Stimulated activated CD4-positive, alpha-beta T cell treated with anti-CD3 and anti-CD28 coated beads, Interleukin-1b, Interleukin-23, amount 100 ng/mL, for 48 hours (primary cell): ENCODE measurements around the gene ARHGEF12.

Experiments used
- DNase-seq: peaks from one replicate; pipeline ENCODE4 v3.0.0-alpha.2; 2020

The ARHGEF12 gene

GRCh38 chr11:120388261-120388660 lies 52.0 kb downstream of the ARHGEF12 start:
- DNase-seq, result no peak

- DNase-seq, result no peak
These were observed 53.7 kb downstream of the ARHGEF12 start for GRCh38 chr11:120389693-120390584.

GRCh38 chr11:120390585-120390922 lies 54.3 kb downstream of the ARHGEF12 start:
- DNase-seq, result no peak

- no peak for DNase-seq
These were observed 55.1 kb downstream of the ARHGEF12 start for GRCh38 chr11:120391292-120391691.

GRCh38 chr11:120391854-120392253 lies 55.6 kb downstream of the ARHGEF12 start:
- no peak for DNase-seq

GRCh38 chr11:120392314-120392713 lies 56.1 kb downstream of the ARHGEF12 start:
- DNase-seq, result no peak

GRCh38 chr11:120392793-120393192 lies 56.6 kb downstream of the ARHGEF12 start:
- DNase-seq, result no peak

GRCh38 chr11:120394119-120394518 lies 57.9 kb downstream of the ARHGEF12 start:
- DNase-seq, result no peak

- no peak for DNase-seq
These were observed 59.6 kb downstream of the ARHGEF12 start for GRCh38 chr11:120395778-120396177.

GRCh38 chr11:120398132-120398531 lies 61.9 kb downstream of the ARHGEF12 start:
- DNase-seq, result no peak

- DNase-seq, result no peak
These were observed 63.1 kb downstream of the ARHGEF12 start for GRCh38 chr11:120399307-120399706.

GRCh38 chr11:120400564-120401364 lies 64.6 kb downstream of the ARHGEF12 start:
- DNase-seq, result no peak

GRCh38 chr11:120401506-120401905 lies 65.3 kb downstream of the ARHGEF12 start:
- no peak for DNase-seq

- DNase-seq, result no peak
These were observed 67.8 kb downstream of the ARHGEF12 start for GRCh38 chr11:120403966-120404365.

GRCh38 chr11:120404495-120404894 lies 68.3 kb downstream of the ARHGEF12 start:
- DNase-seq, result no peak

GRCh38 chr11:120409655-120410054 lies 73.4 kb downstream of the ARHGEF12 start:
- DNase-seq, result no peak

- no peak for DNase-seq
These were observed 74.6 kb downstream of the ARHGEF12 start for GRCh38 chr11:120410622-120411380.

- no peak for DNase-seq
These were observed 77.3 kb downstream of the ARHGEF12 start for GRCh38 chr11:120413480-120413879.

- no peak for DNase-seq
These were observed 84.4 kb downstream of the ARHGEF12 start for GRCh38 chr11:120420572-120420971.

- no peak for DNase-seq
These were observed 88.2 kb downstream of the ARHGEF12 start for GRCh38 chr11:120424185-120424969.

- no peak for DNase-seq
These were observed 88.7 kb downstream of the ARHGEF12 start for GRCh38 chr11:120424970-120425332.

GRCh38 chr11:120425527-120425926 lies 89.3 kb downstream of the ARHGEF12 start:
- no peak for DNase-seq

GRCh38 chr11:120430146-120430545 lies 93.9 kb downstream of the ARHGEF12 start:
- DNase-seq, result no peak
